Smooth muscle cell (in vitro differentiated cells): ENCODE data around the gene RTN4R. TPM values are rescaled to one million over a fixed set of nuclear protein-coding genes. Genes with fewer than 3 reads are reported as not detected.

ENCODE experiments used
- DNase-seq: peaks from one replicate; lab custom pipeline; 2025; ENCODE audit not compliant: unreplicated experiment; lab: John Stamatoyannopoulos, UW
- H2AFZ ChIP-seq: fragments of 200-600 bp; sonication (generic); 2 replicates; pipeline ENCODE4 v1.6.0; 2016; ENCODE audit warnings: antibody characterized with exemption, low read depth, mild to moderate bottlenecking
- H3F3A ChIP-seq: fragments of 200-600 bp; sonication (generic); 2 replicates; pipeline ENCODE4 v1.6.0; 2017; ENCODE audit warnings: antibody characterized with exemption, low read depth
- H3K27ac ChIP-seq: fragments of 200-600 bp; sonication (generic); 2 replicates; pipeline ENCODE4 v1.5.1; 2016; ENCODE audit warnings: low read depth, mild to moderate bottlenecking
- H3K27me3 ChIP-seq: fragments of 200-600 bp; sonication (generic); 2 replicates; pipeline ENCODE4 v1.6.1; 2016; ENCODE audit warnings: low read depth, mild to moderate bottlenecking
- H3K36me3 ChIP-seq: fragments of 200-600 bp; sonication (generic); 2 replicates; pipeline ENCODE4 v1.5.1; 2016; ENCODE audit warnings: low read depth
- H3K4me1 ChIP-seq: fragments of 200-600 bp; sonication (generic); 2 replicates; pipeline ENCODE4 v1.5.1; 2016; ENCODE audit warnings: low read depth
- H3K4me2 ChIP-seq: fragments of 200-600 bp; sonication (generic); 2 replicates; pipeline ENCODE4 v1.6.0; 2016; ENCODE audit warnings: mild to moderate bottlenecking
- H3K4me3 ChIP-seq: fragments of 200-600 bp; sonication (generic); 2 replicates; pipeline ENCODE4 v1.5.1; 2016; ENCODE audit warnings: mild to moderate bottlenecking
- H3K79me2 ChIP-seq: fragments of 200-600 bp; sonication (generic); 2 replicates; pipeline ENCODE4 v1.6.0; 2016; ENCODE audit warnings: low read depth, mild to moderate bottlenecking
- H3K9ac ChIP-seq: fragments of 200-600 bp; sonication (generic); 2 replicates; pipeline ENCODE4 v1.6.0; 2016; ENCODE audit warnings: low read depth
- H3K9me3 ChIP-seq: fragments of 200-600 bp; sonication (generic); replicated peaks from 2 replicates; pipeline ENCODE4 v1.5.1; 2016; ENCODE audit warnings: low read depth
- H4K20me1 ChIP-seq: fragments of 200-600 bp; sonication (generic); 2 replicates; pipeline ENCODE4 v1.6.0; 2016; ENCODE audit warnings: low read depth
- CTCF ChIP-seq: fragments of 200-600 bp; sonication (generic); IDR thresholded peaks from 2 replicates; pipeline ENCODE4 v1.5.1; 2017; ENCODE audit warnings: borderline replicate concordance, mild to moderate bottlenecking, antibody characterized with exemption; ENCODE audit not compliant: insufficient read depth, poor library complexity, severe bottlenecking
- WGBS: methylation state at CpG from one replicate; pipeline ENCODE4 v1.1.7; 2016; ENCODE audit warnings: low lambda C conversion rate; 5-methylcytosine and 5-hydroxymethylcytosine counted together
- polyA plus RNA-seq: library from polyadenylated mRNA; unstranded; fragments of >200 nt; fragmentation: Nextera tagmentation; extraction: Ambion mirVana; gene quantifications from 2 replicates; pipeline ENCODE4 v1.2.1, GENCODE V29; 2016
- total RNA-seq: library from RNA; depleted of rRNA; stranded (reverse); fragments of >200 nt; gene quantifications from 2 replicates; pipeline ENCODE4 v1.2.3, GENCODE V29; 2014

RTN4R gene
- total and polyA plus RNA-seq, 2 experiments from 2014 or later, result 1.8 to 4.7 TPM

- H2AFZ ChIP-seq, result no peak overlapping the region
- H3K36me3 ChIP-seq, result no peaks in the 10 kb centered on the region
- no peak for TF ChIP-seq CTCF
- H4K20me1 ChIP-seq, result no peaks in the 10 kb centered on the region
- no peaks in the 10 kb centered on the region for H3F3A ChIP-seq
- no peaks in the 10 kb centered on the region for H3K4me1 ChIP-seq
- H3K27ac ChIP-seq, result no peak overlapping the region
- H3K4me2 ChIP-seq, result no peak overlapping the region
- H3K9me3 ChIP-seq, result no peaks in the 10 kb centered on the region
- H3K4me3 ChIP-seq, result no peak overlapping the region
- WGBS, result 87% methylated on average over 12 of the region's 12 CpGs
- no peak for DNase-seq
- peaks cover 9% of the 10 kb centered on the region for H3K27me3 ChIP-seq
- H3K9ac ChIP-seq, result no peak overlapping the region
- no peaks in the 10 kb centered on the region for H3K79me2 ChIP-seq
These were observed 27.3 kb upstream of the RTN4R start for GRCh38 chr22:20295262-20296064.

GRCh38 chr22:20292673-20293232 is 24.6 kb upstream of the RTN4R start:
- Histone ChIP-seq H3K4me1 (no peaks in the 10 kb centered on the region), H3K27me3 (peaks cover 3% of the 10 kb centered on the region), H3K4me2 (no peak overlapping the region), H4K20me1 (no peaks in the 10 kb centered on the region), H3F3A (no peaks in the 10 kb centered on the region), H3K36me3 (no peaks in the 10 kb centered on the region), H3K4me3 (no peak overlapping the region), H3K9me3 (no peaks in the 10 kb centered on the region), H2AFZ (no peak overlapping the region), H3K27ac (no peak overlapping the region), H3K79me2 (no peaks in the 10 kb centered on the region), H3K9ac (no peak overlapping the region)
- TF ChIP-seq CTCF, result no peak
- 87% methylated on average over 13 of the region's 13 CpGs for WGBS
- no peak for DNase-seq

GRCh38 chr22:20292108-20292507 is 24.0 kb upstream of the RTN4R start:
- Histone ChIP-seq H3K27me3 (peaks cover 3% of the 10 kb centered on the region), H3F3A (no peaks in the 10 kb centered on the region), H3K9me3 (no peaks in the 10 kb centered on the region), H3K4me3 (no peak overlapping the region), H3K4me1 (no peaks in the 10 kb centered on the region), H3K4me2 (no peak overlapping the region), H3K79me2 (no peaks in the 10 kb centered on the region), H3K36me3 (no peaks in the 10 kb centered on the region), H3K27ac (no peak overlapping the region), H3K9ac (no peak overlapping the region), H4K20me1 (no peaks in the 10 kb centered on the region), H2AFZ (no peak overlapping the region)
- TF ChIP-seq CTCF, result no peak
- WGBS, result 92% methylated on average over 5 of the region's 5 CpGs
- no peak for DNase-seq

DNA sequence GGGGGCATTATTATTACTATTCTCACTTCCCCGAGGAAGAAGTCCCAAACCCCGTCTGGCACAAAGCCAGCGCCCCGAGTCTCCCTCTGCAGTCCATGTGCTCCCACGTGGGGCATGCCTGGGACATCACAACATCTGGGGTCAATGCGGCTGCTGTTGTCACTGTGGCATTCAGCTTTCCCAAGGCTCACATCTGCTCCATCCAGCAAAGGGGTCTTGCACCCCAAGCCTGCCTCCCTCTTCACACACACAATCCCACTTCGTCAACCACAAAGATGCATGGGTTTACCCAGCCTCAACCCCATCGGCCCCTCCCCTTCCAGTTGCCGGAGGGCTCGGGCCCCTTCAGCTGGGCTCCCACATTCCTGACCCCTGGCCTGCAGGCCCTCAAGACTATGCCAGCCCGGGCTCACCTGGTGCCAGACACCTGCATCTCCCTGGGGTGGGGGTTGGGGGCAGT is 23.5 kb upstream of the RTN4R start:
- Histone ChIP-seq H3K9ac (no peak overlapping the region), H3K4me2 (no peak overlapping the region), H3K27me3 (peaks cover 3% of the 10 kb centered on the region), H3F3A (no peaks in the 10 kb centered on the region), H3K27ac (no peak overlapping the region), H3K36me3 (no peaks in the 10 kb centered on the region), H3K79me2 (no peaks in the 10 kb centered on the region), H3K4me3 (no peak overlapping the region), H4K20me1 (no peaks in the 10 kb centered on the region), H3K9me3 (no peaks in the 10 kb centered on the region), H3K4me1 (no peaks in the 10 kb centered on the region), H2AFZ (no peak overlapping the region)
- no peak for DNase-seq
- 89% methylated on average over 11 of the region's 11 CpGs for WGBS
- no peak for TF ChIP-seq CTCF
